Astrocyte (in vitro differentiated cells and primary cell): ENCODE results near the gene LRBA. TPM values are rescaled to one million over a fixed set of nuclear protein-coding genes. Genes with fewer than 3 reads are reported as not detected.
A peak's percentile ranks its signal among the peaks of the same experiment; 100 is the strongest.

Source experiments
- DNase-seq: peaks from one replicate; pipeline ENCODE4 v3.0.0-alpha.2; 2010; ENCODE audit warnings: low read depth
- FAIRE-seq: peaks from 2 replicates; lab custom pipeline; 2011; peaks lifted over from hg19 to GRCh38; lab: Jason Lieb, UNC
- H2AFZ ChIP-seq: 2 replicates; pipeline ENCODE4 v1.6.0; 2012; ENCODE audit warnings: low read depth, low read length, inconsistent platforms
- H3K27ac ChIP-seq: 2 replicates; pipeline ENCODE4 v1.5.1; 2011; ENCODE audit warnings: low read depth, low read length, inconsistent platforms
- H3K27me3 ChIP-seq: 2 replicates; pipeline ENCODE4 v1.6.0; 2011; ENCODE audit warnings: low read length, inconsistent platforms; ENCODE audit not compliant: insufficient read depth
- H3K36me3 ChIP-seq: 2 replicates; pipeline ENCODE4 v1.5.1; 2011; ENCODE audit warnings: low read length, inconsistent platforms; ENCODE audit not compliant: insufficient read depth
- H3K4me1 ChIP-seq: 2 replicates; pipeline ENCODE4 v1.5.1; 2011; ENCODE audit warnings: low read length, inconsistent platforms; ENCODE audit not compliant: insufficient read depth
- H3K4me2 ChIP-seq: 2 replicates; pipeline ENCODE4 v1.6.0; 2012; ENCODE audit warnings: low read length, inconsistent platforms
- H3K4me3 ChIP-seq: 2 replicates; pipeline ENCODE4 v1.5.1; 2011; ENCODE audit warnings: low read depth, mild to moderate bottlenecking, low read length, inconsistent platforms; ENCODE audit not compliant: insufficient read depth
- H3K79me2 ChIP-seq: 2 replicates; pipeline ENCODE4 v1.6.0; 2012; ENCODE audit warnings: mild to moderate bottlenecking, low read length, inconsistent platforms; ENCODE audit not compliant: insufficient read depth
- H3K9ac ChIP-seq: 2 replicates; pipeline ENCODE4 v1.6.0; 2012; ENCODE audit warnings: mild to moderate bottlenecking, low read length, inconsistent platforms
- H3K9me3 ChIP-seq: 2 replicates; pipeline ENCODE4 v1.5.1; 2012; ENCODE audit warnings: low read depth, mild to moderate bottlenecking, low read length, inconsistent platforms; ENCODE audit not compliant: insufficient read depth
- H4K20me1 ChIP-seq: 2 replicates; pipeline ENCODE4 v1.6.0; 2012; ENCODE audit warnings: low read length, inconsistent platforms; ENCODE audit not compliant: insufficient read depth
- H3K27ac Mint-ChIP-seq: one replicate; pipeline ENCODE4 v1.8.0; 2021; ENCODE audit warnings: mild to moderate bottlenecking, mixed read lengths; ENCODE audit not compliant: unreplicated experiment
- H3K27me3 Mint-ChIP-seq: one replicate; pipeline ENCODE4 v1.8.0; 2021; ENCODE audit warnings: low read depth, mixed read lengths; ENCODE audit not compliant: unreplicated experiment
- H3K36me3 Mint-ChIP-seq: one replicate; pipeline ENCODE4 v1.8.0; 2021; ENCODE audit warnings: low read depth, mixed read lengths; ENCODE audit not compliant: unreplicated experiment
- H3K4me1 Mint-ChIP-seq: one replicate; pipeline ENCODE4 v1.8.0; 2021; ENCODE audit warnings: low read depth, mixed read lengths; ENCODE audit not compliant: unreplicated experiment
- H3K4me3 Mint-ChIP-seq: one replicate; pipeline ENCODE4 v1.8.0; 2021; ENCODE audit warnings: mild to moderate bottlenecking, moderate library complexity, mixed read lengths; ENCODE audit not compliant: unreplicated experiment
- H3K9me3 Mint-ChIP-seq: one replicate; pipeline ENCODE4 v1.8.0; 2021; ENCODE audit warnings: mild to moderate bottlenecking, mixed read lengths; ENCODE audit not compliant: unreplicated experiment
- CTCF ChIP-seq: IDR thresholded peaks from 2 replicates; pipeline ENCODE4 v1.5.1; 2011; ENCODE audit warnings: low read depth, mild to moderate bottlenecking, inconsistent platforms, low read length, moderate library complexity; ENCODE audit not compliant: insufficient read depth
- EZH2 ChIP-seq: IDR thresholded peaks from 2 replicates; pipeline ENCODE4 v1.6.1; 2012; ENCODE audit warnings: mild to moderate bottlenecking, low read length, inconsistent platforms; ENCODE audit not compliant: insufficient read depth
- total RNA-seq: library from RNA; stranded (reverse); gene quantifications from 2 replicates; pipeline ENCODE4 v1.2.1, GENCODE V29; 2021

The LRBA gene
- total RNA-seq, 1 donor from 2014 or later, result 25.3 TPM

DNA sequence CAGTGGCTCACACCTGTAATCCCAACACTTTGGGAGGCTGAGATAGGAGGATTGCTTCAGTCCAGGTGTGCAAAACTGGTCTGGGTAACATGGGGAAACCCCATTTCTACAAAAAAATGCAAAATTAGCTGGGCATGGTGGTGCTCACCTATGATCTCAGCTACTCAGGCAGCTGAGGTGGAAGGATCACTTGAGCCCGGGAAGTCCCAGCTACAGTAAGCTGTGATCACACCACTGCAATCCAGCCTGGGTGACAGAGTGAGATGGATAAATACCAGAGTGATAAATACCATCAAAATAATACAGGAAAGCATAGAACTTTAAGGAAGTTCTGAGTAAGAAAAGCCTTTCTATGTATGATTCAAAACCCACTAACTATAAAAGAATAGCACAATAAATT, 52.8 kb downstream of the LRBA start:
- Histone ChIP-seq H3K27me3 (no peaks in the 10 kb centered on the region), H3K79me2 (no peaks in the 10 kb centered on the region), H3K4me2 (no peak overlapping the region), H3K4me3 (no peak overlapping the region), H4K20me1 (peaks cover 4% of the 10 kb centered on the region), H3K9ac (no peak overlapping the region), H2AFZ (no peak overlapping the region), H3K36me3 (no peaks in the 10 kb centered on the region), H3K27ac (no peak overlapping the region), H3K4me1 (no peaks in the 10 kb centered on the region), H3K9me3 (no peaks in the 10 kb centered on the region)
- Mint-ChIP-seq H3K4me3 (no peak overlapping the region), H3K27me3 (no peaks in the 10 kb centered on the region), H3K4me1 (no peaks in the 10 kb centered on the region), H3K27ac (no peak overlapping the region), H3K9me3 (peaks cover 12% of the 10 kb centered on the region), H3K36me3 (peaks cover 10% of the 10 kb centered on the region)
- FAIRE-seq (no peak), DNase-seq (no peak)
- no peak for TF ChIP-seq CTCF
- no peak for TF ChIP-seq EZH2

DNA sequence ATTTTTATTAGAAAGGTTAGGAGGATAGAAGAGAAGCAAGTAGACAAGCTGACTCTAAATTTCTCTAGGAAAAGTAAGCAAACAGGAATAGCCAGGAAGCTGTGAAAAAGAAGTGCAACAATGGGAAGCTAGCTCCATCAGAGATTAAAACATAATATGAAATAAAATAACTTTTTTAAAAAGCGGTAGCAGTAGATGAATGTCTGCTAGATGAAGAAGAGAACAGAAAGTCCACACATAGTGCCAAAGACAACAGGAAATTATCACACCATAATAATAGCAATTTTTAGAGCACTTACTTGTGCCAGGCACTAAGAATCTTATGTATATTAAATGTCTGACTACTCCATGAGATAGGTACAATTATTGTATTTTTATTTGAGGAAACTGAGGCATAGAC, 53.5 kb downstream of the LRBA start:
- Histone ChIP-seq H3K4me2 (no peak overlapping the region), H3K4me1 (no peaks in the 10 kb centered on the region), H3K79me2 (no peaks in the 10 kb centered on the region), H3K9me3 (no peaks in the 10 kb centered on the region), H3K4me3 (no peak overlapping the region), H2AFZ (no peak overlapping the region), H3K27ac (no peak overlapping the region), H4K20me1 (peaks cover 4% of the 10 kb centered on the region), H3K27me3 (no peaks in the 10 kb centered on the region), H3K9ac (no peak overlapping the region), H3K36me3 (no peaks in the 10 kb centered on the region)
- H3K4me1 Mint-ChIP-seq, result no peaks in the 10 kb centered on the region
- peaks cover 10% of the 10 kb centered on the region for H3K36me3 Mint-ChIP-seq
- FAIRE-seq, result no peak
- no peak overlapping the region for H3K27ac Mint-ChIP-seq
- H3K4me3 Mint-ChIP-seq, result no peak overlapping the region
- peaks cover 12% of the 10 kb centered on the region for H3K9me3 Mint-ChIP-seq
- no peak for DNase-seq
- TF ChIP-seq CTCF, result no peak
- no peak for TF ChIP-seq EZH2
- no peaks in the 10 kb centered on the region for H3K27me3 Mint-ChIP-seq

DNA sequence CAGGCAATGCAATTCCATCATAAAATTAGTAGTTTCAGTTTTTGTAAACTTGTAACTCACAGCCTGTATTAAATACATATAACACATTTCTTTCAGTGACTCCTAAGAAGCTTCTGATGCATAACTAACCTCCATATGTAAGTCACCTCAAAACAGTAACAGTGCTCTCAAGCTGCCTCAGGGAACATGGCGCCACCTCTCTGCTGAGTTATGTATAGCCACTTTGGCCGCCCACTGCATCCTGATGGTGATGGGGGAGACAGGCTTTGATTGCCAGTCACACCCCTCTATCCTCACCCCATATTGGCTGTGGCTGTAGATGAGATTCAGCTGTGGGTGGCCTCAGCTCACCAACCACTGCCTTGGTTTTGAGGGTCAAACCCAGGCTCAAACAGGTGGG, 54.3 kb downstream of the LRBA start:
- Mint-ChIP-seq H3K4me1 (no peaks in the 10 kb centered on the region), H3K9me3 (peaks cover 12% of the 10 kb centered on the region), H3K27ac (no peak overlapping the region), H3K4me3 (no peak overlapping the region), H3K36me3 (peaks cover 10% of the 10 kb centered on the region), H3K27me3 (no peaks in the 10 kb centered on the region)
- Histone ChIP-seq H3K4me1 (no peaks in the 10 kb centered on the region), H3K27me3 (no peaks in the 10 kb centered on the region), H3K9ac (no peak overlapping the region), H4K20me1 (peaks cover 4% of the 10 kb centered on the region), H3K4me2 (no peak overlapping the region), H2AFZ (no peak overlapping the region), H3K36me3 (no peaks in the 10 kb centered on the region), H3K9me3 (no peaks in the 10 kb centered on the region), H3K27ac (no peak overlapping the region), H3K79me2 (no peaks in the 10 kb centered on the region), H3K4me3 (no peak overlapping the region)
- FAIRE-seq (no peak), DNase-seq (no peak)
- TF ChIP-seq CTCF (peak; percentile 32), EZH2 (no peak)
